8988T (cell line): ENCODE results near the gene RASEF.
"Not testable (repeated sequence)": the region's sequence is repeated elsewhere in the genome, so short reads cannot be mapped to it uniquely, and the experiment has no call there.

Source experiments
- DNase-seq: peaks from one replicate; pipeline ENCODE4 v3.0.0; 2011

Gene RASEF

DNA sequence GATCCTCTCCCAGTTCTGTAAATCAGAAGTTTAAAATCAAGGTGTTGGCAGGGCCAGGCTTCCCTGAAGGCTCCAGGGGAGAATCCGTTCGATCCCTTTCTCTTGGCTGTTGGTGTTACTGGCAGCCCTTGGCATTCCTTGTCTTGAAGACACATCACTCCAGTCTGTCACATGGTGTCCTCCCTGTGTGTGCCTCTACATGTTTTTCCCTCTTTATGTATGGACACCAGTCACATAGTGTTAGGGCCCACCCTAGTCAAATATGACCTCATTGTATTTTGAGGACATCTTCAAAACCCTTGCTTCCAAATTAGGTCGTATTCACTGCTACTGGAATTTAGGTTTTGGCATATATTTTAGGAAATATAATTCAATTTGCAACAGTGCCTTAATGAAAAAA is 94.6 kb downstream of the RASEF start:
- DNase-seq, result no peak

DNA sequence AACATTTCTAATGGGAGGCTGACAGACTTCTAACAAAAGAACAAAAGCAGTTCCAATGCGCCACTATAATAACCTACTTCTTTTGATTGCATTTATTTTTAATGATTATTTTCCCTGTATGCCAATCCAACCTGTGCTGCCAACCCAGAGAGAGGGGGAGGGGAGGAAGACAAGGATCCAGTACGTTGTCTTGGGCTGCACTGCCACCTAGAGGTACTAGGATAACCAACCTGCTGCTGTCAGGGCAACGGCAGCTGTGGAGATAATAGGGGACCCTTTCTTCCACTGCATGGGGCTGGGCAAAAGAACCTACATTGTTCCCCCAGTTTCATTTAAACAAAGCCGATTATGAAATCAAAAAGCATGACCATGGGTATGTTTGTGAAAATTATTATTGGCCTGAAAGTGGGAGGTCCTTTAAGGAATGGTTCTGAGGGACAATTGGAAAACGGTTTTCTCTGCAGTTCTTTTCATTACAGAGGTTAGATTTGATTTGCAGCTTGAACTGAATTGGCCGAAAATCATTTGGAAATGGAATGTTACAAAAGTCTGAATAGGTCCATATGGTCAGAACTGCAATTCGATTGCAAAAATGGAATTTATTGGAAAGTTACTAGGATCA is 101.3 kb downstream of the RASEF start:
- DNase-seq, result peak; percentile 12

- no peak for DNase-seq
These were observed 105.2 kb downstream of the RASEF start for GRCh38 chr9:82957529-82958379.

DNA sequence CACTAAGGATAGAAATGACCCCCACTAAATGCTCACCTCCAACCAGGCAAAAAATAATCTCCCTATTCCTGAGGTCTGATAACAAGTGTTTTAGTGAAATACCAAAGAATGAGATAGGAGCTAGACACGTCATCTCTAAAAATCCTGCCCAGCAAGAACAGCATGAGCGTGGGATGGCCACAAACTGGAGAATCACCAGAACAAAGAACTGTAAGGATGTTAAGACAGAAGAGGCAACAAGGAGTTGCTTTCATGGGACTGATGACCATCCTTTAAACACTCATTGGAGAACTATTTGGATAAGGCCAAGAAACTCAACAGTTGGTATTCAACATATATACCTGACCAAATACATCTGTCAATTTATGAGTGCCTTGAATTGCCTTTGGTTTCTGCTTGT is 113.7 kb downstream of the RASEF start:
- DNase-seq, result no peak

- no peak for DNase-seq
These were observed 122.6 kb downstream of the RASEF start for GRCh38 chr9:82940376-82940775.

- DNase-seq, result no peak
These were observed 123.5 kb downstream of the RASEF start for GRCh38 chr9:82939451-82939850.

DNA sequence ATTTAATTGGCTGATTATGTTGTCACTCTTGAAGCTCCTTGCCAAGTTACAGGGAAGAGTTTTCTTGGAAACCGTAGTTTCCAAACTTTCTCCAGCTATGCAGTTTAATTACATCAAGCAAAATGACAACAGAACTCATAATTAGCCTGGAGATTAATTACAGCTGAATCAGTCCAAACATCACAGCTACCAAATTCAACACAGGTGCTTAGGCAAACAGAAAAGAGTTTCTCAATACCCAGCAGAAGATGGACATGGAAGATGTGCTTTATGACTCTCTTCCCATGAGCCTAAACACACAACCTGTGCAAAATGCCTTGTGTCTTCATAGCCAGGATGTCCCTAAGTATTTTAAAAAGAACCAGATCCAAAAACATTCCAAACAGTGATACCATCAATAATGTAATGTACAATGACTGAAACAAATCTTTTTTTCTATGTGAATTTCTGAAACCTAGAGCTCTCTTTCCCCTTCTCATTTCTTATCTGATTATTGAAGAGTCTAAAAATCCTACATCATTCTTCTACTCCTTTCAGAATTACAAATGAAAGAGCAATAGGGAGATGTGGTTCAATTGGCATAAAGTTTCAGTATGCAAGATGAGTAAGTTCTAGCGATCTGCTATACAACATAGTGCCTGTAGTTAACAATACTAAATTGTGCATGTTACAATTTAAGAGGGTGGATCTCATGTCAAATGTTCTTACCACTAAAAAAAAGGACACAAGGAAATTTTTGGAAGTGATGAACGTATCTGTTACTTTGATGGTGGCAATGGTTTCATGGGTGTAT is 124.3 kb downstream of the RASEF start:
- DNase-seq, result no peak

DNA sequence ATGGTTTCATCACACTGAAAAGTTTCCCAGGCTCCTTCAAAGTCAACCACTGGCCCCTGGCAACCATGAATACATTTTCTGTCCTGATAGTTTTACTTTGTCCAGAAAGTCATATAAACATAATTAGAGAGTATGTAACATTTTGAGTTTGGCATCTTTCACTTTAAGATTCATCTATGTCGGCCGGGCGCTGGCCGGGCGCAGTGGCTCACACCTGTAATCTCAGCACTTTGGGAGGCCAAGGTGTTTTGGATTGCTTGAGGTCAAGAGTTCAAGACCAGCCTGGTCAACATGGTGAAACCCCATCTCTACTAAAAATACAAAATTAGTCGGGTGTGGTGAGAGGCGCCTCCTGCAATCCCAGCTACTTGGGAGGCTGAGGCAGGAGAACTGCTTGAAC is 126.4 kb downstream of the RASEF start:
- DNase-seq, result not testable (repeated sequence)

DNA sequence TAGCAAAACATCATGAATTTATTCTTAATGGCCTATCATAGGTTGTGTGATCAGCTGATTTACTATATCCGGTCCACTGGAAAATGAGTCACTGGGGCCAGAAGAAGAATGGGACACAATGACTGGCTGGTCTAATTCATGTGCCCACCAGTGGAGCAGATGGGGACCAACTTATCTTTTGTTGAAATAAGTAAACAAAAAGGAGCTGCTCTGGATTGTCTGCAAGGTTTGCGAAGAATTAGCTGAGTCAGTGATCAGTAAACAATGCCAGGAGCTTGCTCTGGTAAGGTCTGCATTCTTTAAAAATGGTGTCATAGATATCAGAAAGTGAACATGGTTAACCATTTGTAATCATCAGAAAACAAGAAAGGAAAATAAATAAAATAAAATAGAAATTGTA is 128.0 kb downstream of the RASEF start:
- DNase-seq, result no peak

- DNase-seq, result not testable (repeated sequence)
These were observed 128.9 kb downstream of the RASEF start for GRCh38 chr9:82934025-82934424.

GRCh38 chr9:82930116-82930515 is 132.8 kb downstream of the RASEF start:
- DNase-seq, result no peak
